ENCODE measurements around the gene GMDS. TPM values are rescaled to one million over a fixed set of nuclear protein-coding genes. Genes with fewer than 3 reads are reported as not detected.
A peak's percentile ranks its signal among the peaks of the same experiment; 100 is the strongest.

The GMDS gene
- total and polyA plus RNA-seq, 2 of the 13 experiments (the other 11 are each of a cell fraction or from before 2014, with no cell fraction given) = 64.4 to 112 TPM

DNA sequence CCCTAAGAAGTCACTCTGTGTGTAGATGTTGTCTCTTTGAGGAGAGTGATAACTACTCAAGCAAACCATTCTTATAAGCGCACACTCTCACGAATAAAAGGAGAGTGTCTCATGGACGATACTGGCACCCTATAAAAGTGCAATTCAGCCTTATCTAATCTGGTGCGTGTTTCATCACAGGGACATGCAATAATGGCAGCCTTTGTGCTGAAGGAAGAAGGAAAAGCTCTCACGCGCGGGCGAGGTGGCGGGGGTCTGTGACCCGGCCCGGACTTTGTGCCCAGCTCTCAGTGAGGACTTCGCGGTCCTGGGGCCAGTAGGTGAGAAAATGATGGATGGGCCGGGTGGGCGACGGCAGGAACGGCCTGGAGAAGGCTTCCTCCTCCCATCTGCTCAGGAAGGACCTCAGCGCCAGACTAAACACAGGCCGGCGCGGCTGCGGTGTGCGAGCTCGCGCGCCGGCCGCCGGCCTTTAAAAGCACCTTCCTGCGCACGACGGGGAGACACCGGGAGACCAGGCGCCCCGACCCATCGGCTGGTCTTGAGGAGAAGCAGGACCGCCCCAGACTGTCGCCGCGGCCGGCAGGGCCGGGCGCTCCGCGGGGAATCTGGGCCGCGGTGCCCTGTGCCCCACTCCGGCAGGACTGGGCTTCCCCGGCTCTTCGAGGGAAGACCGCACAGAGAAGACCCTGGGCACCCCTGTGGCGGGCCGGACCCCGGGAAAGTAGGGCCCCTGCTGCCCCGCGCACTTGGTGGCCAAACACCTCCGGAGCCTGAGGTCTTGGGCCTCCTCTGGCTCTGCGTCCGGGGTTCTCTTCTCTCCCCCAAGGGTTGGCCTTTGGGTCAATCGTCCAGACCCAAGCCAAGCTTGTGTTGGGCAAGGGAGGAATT is 644.0 kb downstream of the GMDS start (continued):
- TF ChIP-seq, protein P1, sequence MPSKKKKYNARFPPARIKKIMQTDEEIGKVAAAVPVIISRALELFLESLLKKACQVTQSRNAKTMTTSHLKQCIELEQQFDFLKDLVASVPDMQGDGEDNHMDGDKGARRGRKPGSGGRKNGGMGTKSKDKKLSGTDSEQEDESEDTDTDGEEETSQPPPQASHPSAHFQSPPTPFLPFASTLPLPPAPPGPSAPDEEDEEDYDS (CRISPR knock-in tag; IDR thresholded peaks at IDR 0.05) = no peak
- TF ChIP-seq HOXD1 (CRISPR knock-in tag; IDR thresholded peaks at IDR 0.05) (peak; percentile 54; the same call in 1 of the 2 replicates), ZNF550 (CRISPR knock-in tag; IDR thresholded peaks at IDR 0.05; ENCODE audit: borderline replicate concordance) (no peak), HES4 (CRISPR knock-in tag; IDR thresholded peaks at IDR 0.05; ENCODE audit: borderline replicate concordance) (no peak), EZH2 (conservative IDR thresholded peaks at IDR 0.05; ENCODE audit: low read depth, low read length) (peak; percentile 45; the same call in 1 of the 2 replicates), PITX1 (CRISPR knock-in tag; IDR thresholded peaks at IDR 0.05) (no peak), PLRG1 (conservative IDR thresholded peaks at IDR 0.05) (no peak), JUN (CRISPR knock-in tag; IDR thresholded peaks at IDR 0.05) (no peak), ELF3 (CRISPR knock-in tag; IDR thresholded peaks at IDR 0.05) (no peak), TBX3 (IDR thresholded peaks at IDR 0.05; ENCODE audit: borderline replicate concordance) (peak; percentile 70; the same call in 1 of the 2 replicates)
- TF ChIP-seq, protein P2, sequence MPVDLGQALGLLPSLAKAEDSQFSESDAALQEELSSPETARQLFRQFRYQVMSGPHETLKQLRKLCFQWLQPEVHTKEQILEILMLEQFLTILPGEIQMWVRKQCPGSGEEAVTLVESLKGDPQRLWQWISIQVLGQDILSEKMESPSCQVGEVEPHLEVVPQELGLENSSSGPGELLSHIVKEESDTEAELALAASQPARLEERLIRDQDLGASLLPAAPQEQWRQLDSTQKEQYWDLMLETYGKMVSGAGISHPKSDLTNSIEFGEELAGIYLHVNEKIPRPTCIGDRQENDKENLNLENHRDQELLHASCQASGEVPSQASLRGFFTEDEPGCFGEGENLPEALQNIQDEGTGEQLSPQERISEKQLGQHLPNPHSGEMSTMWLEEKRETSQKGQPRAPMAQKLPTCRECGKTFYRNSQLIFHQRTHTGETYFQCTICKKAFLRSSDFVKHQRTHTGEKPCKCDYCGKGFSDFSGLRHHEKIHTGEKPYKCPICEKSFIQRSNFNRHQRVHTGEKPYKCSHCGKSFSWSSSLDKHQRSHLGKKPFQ (CRISPR knock-in tag; IDR thresholded peaks at IDR 0.05; ENCODE audit: insufficient replicate concordance) = no peak
- TF ChIP-seq, protein P3, sequence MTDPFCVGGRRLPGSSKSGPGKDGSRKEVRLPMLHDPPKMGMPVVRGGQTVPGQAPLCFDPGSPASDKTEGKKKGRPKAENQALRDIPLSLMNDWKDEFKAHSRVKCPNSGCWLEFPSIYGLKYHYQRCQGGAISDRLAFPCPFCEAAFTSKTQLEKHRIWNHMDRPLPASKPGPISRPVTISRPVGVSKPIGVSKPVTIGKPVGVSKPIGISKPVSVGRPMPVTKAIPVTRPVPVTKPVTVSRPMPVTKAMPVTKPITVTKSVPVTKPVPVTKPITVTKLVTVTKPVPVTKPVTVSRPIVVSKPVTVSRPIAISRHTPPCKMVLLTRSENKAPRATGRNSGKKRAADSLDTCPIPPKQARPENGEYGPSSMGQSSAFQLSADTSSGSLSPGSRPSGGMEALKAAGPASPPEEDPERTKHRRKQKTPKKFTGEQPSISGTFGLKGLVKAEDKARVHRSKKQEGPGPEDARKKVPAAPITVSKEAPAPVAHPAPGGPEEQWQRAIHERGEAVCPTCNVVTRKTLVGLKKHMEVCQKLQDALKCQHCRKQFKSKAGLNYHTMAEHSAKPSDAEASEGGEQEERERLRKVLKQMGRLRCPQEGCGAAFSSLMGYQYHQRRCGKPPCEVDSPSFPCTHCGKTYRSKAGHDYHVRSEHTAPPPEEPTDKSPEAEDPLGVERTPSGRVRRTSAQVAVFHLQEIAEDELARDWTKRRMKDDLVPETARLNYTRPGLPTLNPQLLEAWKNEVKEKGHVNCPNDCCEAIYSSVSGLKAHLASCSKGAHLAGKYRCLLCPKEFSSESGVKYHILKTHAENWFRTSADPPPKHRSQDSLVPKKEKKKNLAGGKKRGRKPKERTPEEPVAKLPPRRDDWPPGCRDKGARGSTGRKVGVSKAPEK (CRISPR knock-in tag; IDR thresholded peaks at IDR 0.05; ENCODE audit: borderline replicate concordance) = no peak
- TF ChIP-seq, protein P4, sequence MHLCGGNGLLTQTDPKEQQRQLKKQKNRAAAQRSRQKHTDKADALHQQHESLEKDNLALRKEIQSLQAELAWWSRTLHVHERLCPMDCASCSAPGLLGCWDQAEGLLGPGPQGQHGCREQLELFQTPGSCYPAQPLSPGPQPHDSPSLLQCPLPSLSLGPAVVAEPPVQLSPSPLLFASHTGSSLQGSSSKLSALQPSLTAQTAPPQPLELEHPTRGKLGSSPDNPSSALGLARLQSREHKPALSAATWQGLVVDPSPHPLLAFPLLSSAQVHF (CRISPR knock-in tag; IDR thresholded peaks at IDR 0.05) = no peak
- TF ChIP-seq, protein P5, sequence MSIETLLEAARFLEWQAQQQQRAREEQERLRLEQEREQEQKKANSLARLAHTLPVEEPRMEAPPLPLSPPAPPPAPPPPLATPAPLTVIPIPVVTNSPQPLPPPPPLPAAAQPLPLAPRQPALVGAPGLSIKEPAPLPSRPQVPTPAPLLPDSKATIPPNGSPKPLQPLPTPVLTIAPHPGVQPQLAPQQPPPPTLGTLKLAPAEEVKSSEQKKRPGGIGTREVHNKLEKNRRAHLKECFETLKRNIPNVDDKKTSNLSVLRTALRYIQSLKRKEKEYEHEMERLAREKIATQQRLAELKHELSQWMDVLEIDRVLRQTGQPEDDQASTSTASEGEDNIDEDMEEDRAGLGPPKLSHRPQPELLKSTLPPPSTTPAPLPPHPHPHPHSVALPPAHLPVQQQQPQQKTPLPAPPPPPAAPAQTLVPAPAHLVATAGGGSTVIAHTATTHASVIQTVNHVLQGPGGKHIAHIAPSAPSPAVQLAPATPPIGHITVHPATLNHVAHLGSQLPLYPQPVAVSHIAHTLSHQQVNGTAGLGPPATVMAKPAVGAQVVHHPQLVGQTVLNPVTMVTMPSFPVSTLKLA (IDR thresholded peaks at IDR 0.05) = no peak
